H1 (cell line): Measurements from ENCODE around the gene RETSAT. TPM values are rescaled to one million over a fixed set of nuclear protein-coding genes. Genes with fewer than 3 reads are reported as not detected.

Source experiments
- CTCF ChIA-PET: fragments of 300-600 bp; sonication (Branson Sonifier 250); formaldehyde crosslinking; loops from one replicate; lab custom pipeline; 2021; ENCODE audit not compliant: partially characterized antibody; lab: Charles Lee
- POLR2A ChIA-PET: fragments of 300-600 bp; sonication (Branson Sonifier 250); formaldehyde crosslinking; loops from one replicate; lab custom pipeline; 2021; ENCODE audit warnings: inconsistent platforms; ENCODE audit not compliant: partially characterized antibody; lab: Charles Lee
- DNase-seq, 2 experiments: peaks; one replicate each; pipeline versions ENCODE4 v3.0.0 to v3.0.0-alpha.2; 2010 to 2022; ENCODE audit warnings: low spot score in 2 of 2, low read depth in 1 of 2, mixed read lengths in 1 of 2
- FAIRE-seq: peaks from 2 replicates; lab custom pipeline; 2011; peaks lifted over from hg19 to GRCh38; lab: Jason Lieb, UNC
- H2AFZ ChIP-seq: 2 replicates; pipeline ENCODE4 v1.8.1; 2012; ENCODE audit warnings: low read length, inconsistent platforms
- H2AK5ac ChIP-seq: 2 replicates; pipeline ENCODE4 v1.6.1; 2013; ENCODE audit warnings: low read depth, low read length
- H2BK120ac ChIP-seq: replicated peaks from 2 replicates; pipeline ENCODE3; 2013; ENCODE audit warnings: low read depth, low read length, inconsistent platforms
- H2BK12ac ChIP-seq: 2 replicates; pipeline ENCODE4 v1.6.1; 2013; ENCODE audit warnings: low read depth, low read length
- H2BK15ac ChIP-seq: 2 replicates; pipeline ENCODE4 v1.6.1; 2013; ENCODE audit warnings: low read length
- H2BK20ac ChIP-seq: 2 replicates; pipeline ENCODE4 v1.6.1; 2013; ENCODE audit warnings: low read length
- H2BK5ac ChIP-seq: 2 replicates; pipeline ENCODE4 v1.6.1; 2013; ENCODE audit warnings: low read depth, low read length
- H3K14ac ChIP-seq: 2 replicates; pipeline ENCODE4 v1.6.1; 2013; ENCODE audit warnings: inconsistent platforms; ENCODE audit not compliant: insufficient read length
- H3K18ac ChIP-seq: 2 replicates; pipeline ENCODE4 v1.6.1; 2013; ENCODE audit warnings: low read length; ENCODE audit errors: extremely low read depth
- H3K23ac ChIP-seq: 2 replicates; pipeline ENCODE4 v1.6.1; 2013; ENCODE audit warnings: inconsistent platforms; ENCODE audit not compliant: insufficient read length
- H3K23me2 ChIP-seq: 2 replicates; pipeline ENCODE4 v1.6.1; 2013; ENCODE audit warnings: low read depth, low read length
- H3K27ac ChIP-seq: 2 replicates; pipeline ENCODE4 v1.6.1; 2011; ENCODE audit warnings: low read depth, low read length, inconsistent platforms
- H3K27me3 ChIP-seq, 4 experiments: replicated peaks in 1 of 4; 1 replicate in 1 of 4; 2 replicates in 3 of 4; pipeline versions ENCODE4 v1.6.1 to v1.8.1; 2011 to 2013; ENCODE audit warnings: low read length in 3 of 4, mild to moderate bottlenecking in 3 of 4, inconsistent platforms in 2 of 4, mixed read lengths in 2 of 4, moderate library complexity in 1 of 4; ENCODE audit not compliant: control insufficient read depth in 3 of 4, insufficient read depth in 3 of 4; ENCODE audit errors: extremely low read depth in 1 of 4
- H3K36me3 ChIP-seq, 4 experiments: 2 replicates each; pipeline versions ENCODE4 v1.6.1 to v1.8.1; 2011 to 2013; ENCODE audit warnings: mild to moderate bottlenecking in 4 of 4, low read length in 3 of 4, moderate library complexity in 2 of 4, control low read depth in 1 of 4, inconsistent platforms in 1 of 4; ENCODE audit not compliant: insufficient read depth in 4 of 4, control insufficient read depth in 2 of 4
- H3K4ac ChIP-seq: replicated peaks from 2 replicates; pipeline ENCODE3; 2013; ENCODE audit warnings: low read length, low read depth, mixed read lengths, inconsistent platforms; ENCODE audit not compliant: insufficient read length
- H3K4me1 ChIP-seq, 4 experiments: replicated peaks in 1 of 4; 1 replicate in 1 of 4; 2 replicates in 3 of 4; pipeline versions ENCODE4 v1.6.1 to v1.8.1; 2011 to 2013; ENCODE audit warnings: low read length in 3 of 4, inconsistent platforms in 2 of 4, mixed read lengths in 1 of 4; ENCODE audit not compliant: insufficient read depth in 4 of 4, control insufficient read depth in 3 of 4
- H3K4me2 ChIP-seq, 2 experiments: 2 replicates each; pipeline versions ENCODE4 v1.6.1 to v1.8.1; 2011 to 2013; ENCODE audit warnings: low read depth in 2 of 2, low read length in 2 of 2, control low read depth in 1 of 2, inconsistent platforms in 1 of 2, mild to moderate bottlenecking in 1 of 2; ENCODE audit not compliant: insufficient read depth in 1 of 2
- H3K4me3 ChIP-seq, 4 experiments: fragments of 200-600, 300-600 bp in 1 of 4; sonication (generic), shearing (Covaris generic), sonication (Bioruptor Twin) in 1 of 4; 2 replicates each; pipeline versions ENCODE4 v1.5.1 to v1.8.1; 2011 to 2016; ENCODE audit warnings: low read length in 4 of 4, low read depth in 3 of 4, control low read depth in 2 of 4, inconsistent platforms in 2 of 4, mild to moderate bottlenecking in 2 of 4, mixed read lengths in 1 of 4, moderate library complexity in 1 of 4; ENCODE audit not compliant: insufficient read depth in 2 of 4; ENCODE audit errors: extremely low read depth in 1 of 4
- H3K56ac ChIP-seq: replicated peaks from 2 replicates; pipeline ENCODE3; 2013; ENCODE audit warnings: low read depth, mild to moderate bottlenecking, mixed read lengths, low read length, inconsistent platforms; ENCODE audit not compliant: insufficient read length
- H3K79me1 ChIP-seq: 2 replicates; pipeline ENCODE4 v1.6.1; 2013; ENCODE audit warnings: low read depth, low read length, control low read depth
- H3K79me2 ChIP-seq, 2 experiments: 2 replicates each; pipeline versions ENCODE4 v1.6.1 to v1.8.1; 2012 to 2013; ENCODE audit warnings: low read length in 2 of 2, mild to moderate bottlenecking in 2 of 2, inconsistent platforms in 1 of 2; ENCODE audit not compliant: insufficient read depth in 2 of 2, control insufficient read depth in 1 of 2
- H3K9ac ChIP-seq, 4 experiments: replicated peaks in 1 of 4; 1 replicate in 1 of 4; 2 replicates in 3 of 4; pipeline versions ENCODE4 v1.6.1 to v1.8.1; 2011 to 2013; ENCODE audit warnings: low read depth in 3 of 4, low read length in 3 of 4, control low read depth in 2 of 4, mild to moderate bottlenecking in 2 of 4, moderate library complexity in 2 of 4, inconsistent platforms in 1 of 4; ENCODE audit errors: extremely low read depth in 1 of 4
- H3K9me3 ChIP-seq, 2 experiments: 2 replicates each; pipeline versions ENCODE4 v1.6.1 to v1.8.1; 2012 to 2013; ENCODE audit warnings: mild to moderate bottlenecking in 2 of 2, moderate library complexity in 2 of 2, control low read depth in 1 of 2, inconsistent platforms in 1 of 2, low read depth in 1 of 2, low read length in 1 of 2, mixed read lengths in 1 of 2; ENCODE audit not compliant: insufficient read depth in 2 of 2
- H4K20me1 ChIP-seq, 2 experiments: replicated peaks in 1 of 2; 2 replicates each; pipeline versions ENCODE3 to v1.8.1; 2011 to 2013; ENCODE audit warnings: inconsistent platforms in 2 of 2, low read length in 2 of 2, mild to moderate bottlenecking in 1 of 2; ENCODE audit not compliant: insufficient read depth in 2 of 2, control insufficient read depth in 1 of 2
- H4K5ac ChIP-seq: 2 replicates; pipeline ENCODE4 v1.6.1; 2013; ENCODE audit warnings: low read length, low read depth, mixed read lengths, inconsistent platforms; ENCODE audit not compliant: insufficient read length
- H4K8ac ChIP-seq: 2 replicates; pipeline ENCODE4 v1.8.0; 2013; ENCODE audit warnings: mild to moderate bottlenecking, moderate library complexity, low read length, inconsistent platforms; ENCODE audit not compliant: insufficient read depth; ENCODE audit errors: extremely low read depth
- H4K91ac ChIP-seq: replicated peaks from 2 replicates; pipeline ENCODE3; 2013; ENCODE audit warnings: low read length, mixed read lengths, inconsistent platforms; ENCODE audit not compliant: insufficient read length
- RNF2 ChIP-seq: fragments of 200-900, 300-1000 bp; sonication (generic); IDR thresholded peaks from 2 replicates; pipeline ENCODE4 v1.7.1; 2016; ENCODE audit warnings: borderline replicate concordance, low read depth, mild to moderate bottlenecking, antibody characterized with exemption, low read length; ENCODE audit not compliant: poor library complexity, severe bottlenecking; ENCODE audit errors: missing control alignments
- WGBS, 2 experiments: shearing (Covaris generic) in 1 of 2; methylation state at CpG; one replicate each; pipeline versions ENCODE4 v1.1.6 to v1.1.7; 2013 to 2015; ENCODE audit warnings: low lambda C conversion rate in 2 of 2, mixed read lengths in 2 of 2, inconsistent platforms in 1 of 2, low coverage in 1 of 2, missing lambda C conversion rate in 1 of 2; ENCODE audit not compliant: insufficient replicate concordance in 2 of 2, insufficient coverage in 1 of 2, insufficient read length in 1 of 2; ENCODE audit errors: extremely low coverage in 1 of 2, missing lambda C conversion rate in 1 of 2; 5-methylcytosine and 5-hydroxymethylcytosine counted together
- polyA plus RNA-seq, 7 experiments: library from polyadenylated mRNA; depleted of rRNA in 3 of 7; stranded (reverse) in 5 of 7; unstranded in 2 of 7; fragments of >200 nt in 5 of 7; fragments of 200-250 nt in 2 of 7; gene quantifications; 1 replicate in 5 of 7; 2 replicates in 1 of 7; 4 replicates in 1 of 7; pipeline versions ENCODE4 v1.2.1 to v1.2.3, GENCODE V29; 2011 to 2013; ENCODE audit warnings: missing spikeins in 2 of 7, mixed read lengths in 2 of 7
- total RNA-seq: library from RNA; stranded (reverse); fragmentation: NEBNext Ultra II Directional; extraction: Animal tissue kit (Norgen Biotek cat#: 25700); gene quantifications from 2 replicates; pipeline ENCODE4 v1.2.1, GENCODE V29; 2021

RETSAT gene
- total and polyA plus RNA-seq, 2 of the 8 experiments (the other 6 are each of a cell fraction or from before 2014, with no cell fraction given): 15.8 to 16.7 TPM

DNA sequence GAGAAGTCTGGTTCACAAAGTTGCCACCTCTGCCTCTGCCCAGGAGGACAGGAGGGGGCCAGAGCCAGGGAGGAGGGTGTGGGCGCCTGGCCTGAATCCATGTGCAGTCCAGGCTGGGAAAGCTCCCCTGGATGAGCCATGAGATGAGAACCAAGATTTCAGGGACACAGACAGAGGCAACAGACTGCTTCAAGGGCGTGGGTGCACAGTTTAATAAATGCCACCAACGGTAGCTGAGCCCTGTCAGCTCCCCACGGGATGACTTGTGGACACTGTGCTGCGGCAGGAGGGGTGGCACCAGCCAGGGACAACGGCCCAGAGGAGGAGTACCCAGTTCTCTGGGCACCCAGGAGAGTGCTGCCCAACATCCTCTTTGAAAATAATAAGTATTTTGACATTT lies 40.6 kb upstream of the RETSAT start:
- Histone ChIP-seq H4K5ac (no peak overlapping the region), H4K91ac (no peak overlapping the region), H3K36me3 (peaks cover 0 to 3% (median 0%) of the 10 kb centered on the region in 4 experiments; a peak in 2 of 8 replicates), H2AK5ac (no peak overlapping the region), H2AFZ (no peak overlapping the region), H3K4me2 (no peak overlapping the region), H3K23ac (no peak overlapping the region), H3K4me3 (no peak overlapping the region), H3K9ac (no peak overlapping the region), H3K56ac (no peak overlapping the region), H2BK5ac (0 out of 2 replicates have a peak overlapping the region, but pooled peaks have one; percentile 35), H2BK120ac (no peak overlapping the region), H3K23me2 (no peaks in the 10 kb centered on the region), H2BK12ac (no peak overlapping the region), H3K4me1 (peaks cover 0 to 6% (median 3%) of the 10 kb centered on the region in 4 experiments; a peak in 4 of 7 replicates), H3K79me1 (no peaks in the 10 kb centered on the region), H3K27me3 (no peaks in the 10 kb centered on the region), H3K79me2 (no peaks in the 10 kb centered on the region), H3K18ac (no peak overlapping the region), H4K8ac (no peak overlapping the region), H3K4ac (no peak overlapping the region), H3K14ac (no peak overlapping the region), H2BK15ac (no peak overlapping the region), H3K27ac (no peak overlapping the region), H4K20me1 (no peaks in the 10 kb centered on the region), H2BK20ac (no peak overlapping the region), H3K9me3 (no peaks in the 10 kb centered on the region)
- DNase-seq (no peak), FAIRE-seq (no peak)
- TF ChIP-seq RNF2: no peak
- ChIA-PET POLR2A (interaction anchor here (1.1 to 25.0 kb wide), 3 partner anchors 19 to 150 kb away, joined by 3 to 396 read pairs (median 3); partner anchors contain the start of genes ELMOD3, MAT2A and RETSAT), CTCF (interaction anchor here (7.8 to 7.9 kb wide), 2 partner anchors 11 to 27 kb away, joined by 58 to 59 read pairs; partner anchors contain the start of gene SH2D6)
- WGBS, 2 experiments: 79% methylated on average over 6 of the region's 6 CpGs; no CpG with 5 or more reads in 1 of the 2 experiments
